Choroid plexus epithelial cell (primary cell): ENCODE results near the gene PNLIPRP1.

Source experiments
- DNase-seq: peaks from one replicate; pipeline ENCODE4 v3.0.0-alpha.2; 2010; ENCODE audit warnings: low read depth
- H3K4me3 ChIP-seq: 2 replicates; pipeline ENCODE4 v1.5.1; 2011; ENCODE audit warnings: low read depth, mild to moderate bottlenecking, control low read depth, low read length, moderate library complexity
- CTCF ChIP-seq: conservative IDR thresholded peaks from 2 replicates; pipeline ENCODE4 v1.5.1; 2011; ENCODE audit warnings: low read depth, mild to moderate bottlenecking, control low read depth, inconsistent platforms, low read length, moderate library complexity

Gene PNLIPRP1

DNA sequence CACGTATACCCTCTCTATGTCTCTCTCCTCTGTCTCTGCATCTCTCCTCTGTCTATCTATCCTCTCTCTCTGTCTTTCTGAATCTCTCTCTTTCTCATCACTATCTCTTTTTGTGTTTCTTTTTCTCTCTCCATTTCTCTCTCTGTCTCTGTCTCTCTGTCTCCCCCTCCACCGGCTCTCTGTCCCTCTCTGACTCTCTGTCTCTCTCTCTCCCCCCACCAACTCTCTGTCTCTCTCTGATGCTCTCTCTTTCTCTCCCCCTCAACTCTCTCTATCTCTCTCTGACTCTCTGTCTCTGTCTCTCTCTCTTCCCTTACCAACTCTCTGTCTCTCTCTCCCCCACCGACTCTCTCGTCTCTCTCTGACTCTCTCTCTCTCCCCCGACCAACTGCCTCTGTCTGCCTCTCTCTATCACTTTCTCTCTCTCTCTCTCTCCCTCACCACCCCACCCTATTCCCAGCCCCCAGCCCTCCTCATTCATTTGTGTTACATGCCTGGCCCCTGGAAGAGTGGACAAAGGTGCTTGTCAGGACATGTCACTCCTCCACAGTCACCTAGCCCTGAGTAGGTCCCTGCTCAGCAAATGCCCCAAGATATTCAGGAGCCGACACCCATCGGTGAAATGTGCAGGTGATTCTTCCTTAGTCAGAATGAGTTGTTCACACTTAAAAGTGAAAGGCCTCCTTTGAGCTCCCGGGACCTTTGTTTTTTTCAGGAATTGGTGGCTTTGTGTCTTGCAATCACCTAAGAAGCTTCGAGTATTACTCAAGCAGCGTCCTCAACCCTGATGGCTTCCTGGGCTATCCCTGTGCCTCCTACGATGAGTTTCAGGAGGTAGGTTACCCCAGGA lies 43.6 kb downstream of the PNLIPRP1 start:
- no peak overlapping the region for H3K4me3 ChIP-seq
- no peak for DNase-seq
- TF ChIP-seq CTCF: no peak

DNA sequence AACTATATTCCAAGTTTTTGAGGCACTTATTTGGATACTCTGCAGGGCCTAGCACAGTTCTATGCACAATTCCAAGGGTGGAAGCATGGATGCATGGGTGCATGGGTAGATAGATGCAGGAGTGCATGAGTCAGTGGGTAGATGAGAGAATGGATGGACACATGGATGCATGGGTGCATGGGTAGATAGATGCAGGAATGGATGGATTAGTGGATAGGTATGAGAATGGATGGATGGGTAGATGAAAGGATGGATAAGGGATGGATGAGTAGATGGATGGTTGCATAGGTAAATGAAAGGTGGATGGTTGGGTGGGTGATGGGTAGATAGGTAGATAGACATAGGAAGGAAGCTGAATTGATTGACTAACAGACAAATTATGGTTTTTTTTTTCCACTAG lies 45.6 kb downstream of the PNLIPRP1 start:
- DNase-seq: no peak
- no peak overlapping the region for H3K4me3 ChIP-seq
- TF ChIP-seq CTCF: no peak

- H3K4me3 ChIP-seq: no peak overlapping the region
- no peak for DNase-seq
- TF ChIP-seq CTCF: no peak
Measured at GRCh38 chr10:116636976-116637375, 46.2 kb downstream of the PNLIPRP1 start.

GRCh38 chr10:116637830-116638229 lies 47.1 kb downstream of the PNLIPRP1 start:
- DNase-seq: no peak
- TF ChIP-seq CTCF: no peak
- no peak overlapping the region for H3K4me3 ChIP-seq

DNA sequence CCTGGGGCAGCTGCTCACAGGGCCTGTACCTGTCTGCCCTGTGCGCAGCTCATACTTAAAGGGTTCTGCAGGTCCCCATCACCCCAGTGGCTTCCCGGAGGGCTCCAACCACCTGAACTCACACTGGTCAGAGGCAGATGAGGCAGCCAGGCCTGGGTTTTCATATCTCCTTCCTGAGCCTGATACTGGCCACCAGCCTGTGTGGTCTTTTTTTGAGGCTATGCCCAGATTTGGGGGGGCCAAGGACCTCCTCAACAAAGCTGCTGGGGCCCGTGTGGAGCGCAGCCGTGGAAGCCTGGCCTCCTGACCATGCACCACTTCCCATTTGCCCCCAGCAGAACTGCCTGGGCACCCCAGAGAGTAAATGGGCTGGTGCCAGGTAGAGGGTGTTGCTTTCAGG lies 55.7 kb downstream of the PNLIPRP1 start:
- DNase-seq: no peak
- TF ChIP-seq CTCF: no peak
- no peak overlapping the region for H3K4me3 ChIP-seq

DNA sequence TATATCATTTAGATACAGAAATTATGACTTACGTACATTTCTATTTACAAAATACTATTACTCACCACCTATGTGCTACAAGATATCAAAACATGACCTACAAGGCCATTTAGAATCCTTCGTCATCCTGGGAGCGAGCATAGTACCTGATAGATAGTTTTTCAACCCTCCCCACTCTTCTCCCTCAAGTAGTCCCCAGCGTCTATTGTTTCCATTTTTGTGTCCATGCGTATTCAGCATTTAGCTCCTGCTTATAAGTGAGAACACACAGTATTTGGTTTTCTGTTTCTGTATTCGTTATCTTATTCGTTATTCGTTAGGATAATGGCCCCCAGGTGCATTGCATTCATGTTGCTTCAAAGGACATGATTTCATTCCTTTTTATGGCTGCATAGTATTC lies 58.1 kb downstream of the PNLIPRP1 start:
- H3K4me3 ChIP-seq: no peak overlapping the region
- DNase-seq: no peak
- no peak for TF ChIP-seq CTCF

- TF ChIP-seq CTCF: no peak
- no peak for DNase-seq
- no peak overlapping the region for H3K4me3 ChIP-seq
Measured at GRCh38 chr10:116653885-116654284, 63.1 kb downstream of the PNLIPRP1 start.
